Kidney (tissue), 14 donors: ENCODE data around the gene ZER1. TPM values are rescaled to one million over a fixed set of nuclear protein-coding genes. Genes with fewer than 3 reads are reported as not detected.

Experiments
- DNase-seq, 5 donors: peaks; one replicate each; pipeline ENCODE4 v3.0.0-alpha.2; 2013 to 2020
- FAIRE-seq: peaks from 2 replicates; lab custom pipeline; 2012; peaks lifted over from hg19 to GRCh38; lab: Jason Lieb, UNC
- H3K27ac ChIP-seq, 2 donors: one replicate each; pipeline ENCODE4 v1.7.0; 2013; ENCODE audit warnings: low read depth in 2 of 2, low read length in 2 of 2, inconsistent platforms in 1 of 2
- H3K27me3 ChIP-seq: one replicate; pipeline ENCODE4 v1.7.1; 2013; ENCODE audit warnings: low read length, inconsistent platforms; ENCODE audit not compliant: control insufficient read depth, insufficient read depth
- H3K36me3 ChIP-seq, 3 donors: one replicate each; pipeline versions ENCODE4 v1.7.0 to v1.7.1; 2013; ENCODE audit warnings: low read length in 3 of 3, control low read depth in 1 of 3, inconsistent platforms in 1 of 3; ENCODE audit not compliant: insufficient read depth in 3 of 3, control insufficient read depth in 2 of 3
- H3K4me1 ChIP-seq, 3 donors: one replicate each; pipeline versions ENCODE4 v1.7.0 to v1.7.1; 2013; ENCODE audit warnings: low read length in 3 of 3, inconsistent platforms in 1 of 3, low read depth in 1 of 3; ENCODE audit not compliant: control insufficient read depth in 2 of 3, insufficient read depth in 2 of 3
- H3K4me3 ChIP-seq, 3 donors: one replicate each; pipeline versions ENCODE4 v1.7.0 to v1.8.1; 2013; ENCODE audit warnings: low read length in 3 of 3, control low read depth in 1 of 3, inconsistent platforms in 1 of 3
- H3K9ac ChIP-seq, 3 donors: one replicate each; pipeline versions ENCODE4 v1.7.0 to v1.7.1; 2013; ENCODE audit warnings: low read length in 3 of 3, control low read depth in 1 of 3, inconsistent platforms in 1 of 3
- H3K9me3 ChIP-seq, 3 donors: one replicate each; pipeline versions ENCODE4 v1.7.0 to v1.7.1; 2013; ENCODE audit warnings: low read length in 3 of 3, control low read depth in 1 of 3, inconsistent platforms in 1 of 3; ENCODE audit not compliant: control insufficient read depth in 2 of 3, insufficient read depth in 1 of 3
- CTCF ChIP-seq: IDR thresholded peaks from 3 replicates; pipeline ENCODE4 v1.5.1; 2012; ENCODE audit warnings: mild to moderate bottlenecking, moderate library complexity, borderline replicate concordance; ENCODE audit not compliant: insufficient read depth; ENCODE audit errors: extremely low read depth
- intact Hi-C: fragments of 100-400 bp; cut with DNase I; formaldehyde crosslinking; loops from one replicate; pipeline ENCODE4 v1.11.1; 2022
- polyA plus RNA-seq: library from polyadenylated mRNA; stranded (reverse); fragments of 350-450 nt; fragmentation: Illumina TruSeq; extraction: RNeasy Lipid Tissue Mini Kit (QIAGEN cat#74804); gene quantifications from one replicate; pipeline ENCODE4 v1.2.3, GENCODE V29; 2014; ENCODE audit warnings: low read depth, low replicate concordance; ENCODE audit not compliant: insufficient read depth
- total RNA-seq: library from RNA; stranded (reverse); fragmentation: NEBNext Ultra II Directional; extraction: Animal tissue kit (Norgen Biotek cat#: 25700); gene quantifications from one replicate; pipeline ENCODE4 v1.2.1, GENCODE V29; 2021
- donor health status: control.
- donor health status: control.
- donor health status: control.
- donor health status: control.
- donor health status: control.
- donor health status: DM: yes; HTN: yes; CAD: no.
- donor health status: Normal renal cell carcinoma (clear cell type).

Gene ZER1
- total and polyA plus RNA-seq, 2 donors from 2014 or later, result 31.1 to 43.2 TPM

GRCh38 chr9:128786681-128787601, 15.2 kb upstream of the ZER1 start, which contains the start of gene TBC1D13:
Gene TBC1D13 (plus strand): TSS chr9:128787253. CDS start chr9:128787354, 101 bp downstream.
- Histone ChIP-seq H3K27me3 (no peaks in the 10 kb centered on the region), H3K4me1 (peaks cover 0 to 11% (median 6%) of the 10 kb centered on the region in 3 donors), H3K27ac (peak within 1 kb of the TSS; percentile 83 to 87), H3K9ac (peak within 1 kb of the TSS; percentile 61 to 89 (median 79)), H3K36me3 (peaks cover 0 to 9% (median 4%) of the 10 kb centered on the region in 3 donors), H3K4me3 (peak within 1 kb of the TSS; percentile 73 to 92 (median 80)), H3K9me3 (no peaks in the 10 kb centered on the region)
- intact Hi-C loops, result no loop called here
- TF ChIP-seq CTCF, result no peak
- DNase-seq, result peak; percentile 89 to 97 (median 92)
- no peak for FAIRE-seq

GRCh38 chr9:128785427-128785826, 13.7 kb upstream of the ZER1 start:
- no peak overlapping the region for H3K27ac ChIP-seq
- no peaks in the 10 kb centered on the region for H3K27me3 ChIP-seq
- FAIRE-seq (no peak), DNase-seq (no peak)
- H3K9ac ChIP-seq, result no peak overlapping the region
- no peak for TF ChIP-seq CTCF
- H3K36me3 ChIP-seq, result no peaks in the 10 kb centered on the region
- peaks cover 0 to 11% (median 6%) of the 10 kb centered on the region in 3 donors for H3K4me1 ChIP-seq
- intact Hi-C loops, result no loop called here
- H3K4me3 ChIP-seq, result no peak overlapping the region
- no peaks in the 10 kb centered on the region for H3K9me3 ChIP-seq

GRCh38 chr9:128782669-128783068, 10.9 kb upstream of the ZER1 start:
- no peak overlapping the region for H3K27ac ChIP-seq
- no peak for FAIRE-seq

More at GRCh38 chr9:128782669-128783068, 10.9 kb upstream of the ZER1 start:
- no peak for DNase-seq
- H3K4me3 ChIP-seq, result no peak overlapping the region
- no peak overlapping the region for H3K9ac ChIP-seq
- no peaks in the 10 kb centered on the region for H3K36me3 ChIP-seq
- H3K4me1 ChIP-seq, result no peaks in the 10 kb centered on the region
- intact Hi-C loops, result no loop called here
- TF ChIP-seq CTCF, result no peak
- H3K27me3 ChIP-seq, result no peaks in the 10 kb centered on the region
- H3K9me3 ChIP-seq, result no peaks in the 10 kb centered on the region
